Colonic mucosa (tissue), 4 donors: ENCODE results near the gene GALNT18. TPM values are rescaled to one million over a fixed set of nuclear protein-coding genes. Genes with fewer than 3 reads are reported as not detected.

ENCODE experiments used
- DNase-seq: peaks from one replicate; pipeline ENCODE4 v3.0.0-alpha.2; 2020
- H3K27ac ChIP-seq: fragments of 200-600 bp; one replicate; pipeline ENCODE4 v1.8.0; 2021
- H3K27me3 ChIP-seq: fragments of 200-600 bp; one replicate; pipeline ENCODE4 v1.8.0; 2021
- H3K36me3 ChIP-seq: fragments of 200-600 bp; one replicate; pipeline ENCODE4 v1.8.0; 2021
- H3K4me1 ChIP-seq: fragments of 200-600 bp; one replicate; pipeline ENCODE4 v1.8.0; 2021; ENCODE audit warnings: mild to moderate bottlenecking
- H3K4me3 ChIP-seq: fragments of 200-600 bp; one replicate; pipeline ENCODE4 v1.8.0; 2021
- H3K9ac ChIP-seq, 2 donors: one replicate each; pipeline ENCODE4 v1.7.0; 2013; ENCODE audit warnings: control low read depth in 2 of 2, low read depth in 2 of 2, low read length in 2 of 2
- H3K9me3 ChIP-seq: fragments of 200-600 bp; one replicate; pipeline ENCODE4 v1.8.0; 2021
- CTCF ChIP-seq: fragments of 200-600 bp; IDR thresholded peaks from one replicate; pipeline ENCODE4 v1.8.0; 2022; ENCODE audit warnings: antibody characterized with exemption, mild to moderate bottlenecking
- intact Hi-C: fragments of 100-400 bp; cut with DNase I; formaldehyde crosslinking; loops from one replicate; pipeline ENCODE4 v1.14.1; 2022
- total RNA-seq, 2 donors: library from RNA; stranded (reverse); fragmentation: NEBNext Ultra II Directional in 1 of 2; extraction: Animal tissue kit (Norgen Biotek cat#: 25700) in 1 of 2; gene quantifications; one replicate each; pipeline ENCODE4 v1.2.1, GENCODE V29; 2021
- donor health status: healthy.
- donor health status: DM: no; HTN: no; CAD: no.
- donor health status: DM: no; HTN: no; CAD: no.

GALNT18 gene
- total RNA-seq, 2 donors from 2014 or later: 3.6 to 8.3 TPM

- H3K27ac ChIP-seq: no peak overlapping the region
- H3K9me3 ChIP-seq: no peaks in the 10 kb centered on the region
- no peaks in the 10 kb centered on the region for H3K4me1 ChIP-seq
- H3K27me3 ChIP-seq: no peaks in the 10 kb centered on the region
- peak; percentile 45 for DNase-seq
- H3K4me3 ChIP-seq: no peak overlapping the region
- no peaks in the 10 kb centered on the region for H3K36me3 ChIP-seq
- H3K9ac ChIP-seq: no peak overlapping the region
- TF ChIP-seq CTCF: no peak
- intact Hi-C loops: no loop called here
These were observed 51.8 kb downstream of the GALNT18 start for GRCh38 chr11:11569936-11570491.

- no peak for TF ChIP-seq CTCF
- Histone ChIP-seq H3K36me3 (no peaks in the 10 kb centered on the region), H3K4me3 (no peak overlapping the region), H3K4me1 (no peaks in the 10 kb centered on the region), H3K9me3 (no peaks in the 10 kb centered on the region), H3K27me3 (no peaks in the 10 kb centered on the region), H3K27ac (no peak overlapping the region), H3K9ac (no peak overlapping the region)
- intact Hi-C loops: no loop called here
- no peak for DNase-seq
These were observed 53.1 kb downstream of the GALNT18 start for GRCh38 chr11:11568651-11569229.

- no peak for TF ChIP-seq CTCF
- no peak overlapping the region for H3K27ac ChIP-seq
- H3K4me3 ChIP-seq: no peak overlapping the region
- H3K9ac ChIP-seq: no peak overlapping the region
- H3K9me3 ChIP-seq: no peaks in the 10 kb centered on the region
- no peaks in the 10 kb centered on the region for H3K4me1 ChIP-seq
- no peaks in the 10 kb centered on the region for H3K27me3 ChIP-seq
- no peak for DNase-seq
- intact Hi-C loops: no loop called here
- H3K36me3 ChIP-seq: no peaks in the 10 kb centered on the region
These were observed 53.7 kb downstream of the GALNT18 start for GRCh38 chr11:11567936-11568650.

GRCh38 chr11:11565636-11566035, 56.2 kb downstream of the GALNT18 start:
- H3K9me3 ChIP-seq: no peaks in the 10 kb centered on the region
- no peak overlapping the region for H3K27ac ChIP-seq
- H3K27me3 ChIP-seq: no peaks in the 10 kb centered on the region
- TF ChIP-seq CTCF: no peak
- H3K4me3 ChIP-seq: no peak overlapping the region
- intact Hi-C loops: no loop called here
- no peaks in the 10 kb centered on the region for H3K36me3 ChIP-seq
- no peak overlapping the region for H3K9ac ChIP-seq
- no peaks in the 10 kb centered on the region for H3K4me1 ChIP-seq
- DNase-seq: no peak

GRCh38 chr11:11563200-11563975, 58.4 kb downstream of the GALNT18 start:
- no peak for TF ChIP-seq CTCF
- intact Hi-C loops: no loop called here

More at GRCh38 chr11:11563200-11563975, 58.4 kb downstream of the GALNT18 start:
- Histone ChIP-seq H3K36me3 (no peaks in the 10 kb centered on the region), H3K27me3 (no peaks in the 10 kb centered on the region), H3K9ac (no peak overlapping the region), H3K9me3 (no peaks in the 10 kb centered on the region), H3K4me3 (no peak overlapping the region), H3K4me1 (no peaks in the 10 kb centered on the region), H3K27ac (no peak overlapping the region)
- no peak for DNase-seq
